ENCODE results near the gene DPYSL3.
"Not testable (repeated sequence)": the region's sequence is repeated elsewhere in the genome, so short reads cannot be mapped to it uniquely, and the experiment has no call there.

Gene DPYSL3

GRCh38 chr5:147509710-147510651, at the start of gene DPYSL3:
Gene DPYSL3 (minus strand): TSS chr5:147510068. CDS start chr5:147509858, 210 bp downstream.
- Mint-ChIP-seq H3K27ac (no peak within 1 kb of the TSS), H3K27me3 (peaks cover 54% of the 10 kb centered on the region), H3K4me1 (ENCODE audit: low read depth) (peaks cover 5% of the 10 kb centered on the region), H3K9me3 (no peaks in the 10 kb centered on the region), H3K36me3 (ENCODE audit: low read depth) (no peaks in the 10 kb centered on the region), H3K4me3 (peak within 1 kb of the TSS; percentile 3)

GRCh38 chr5:147558826-147559225, 49.0 kb upstream of the DPYSL3 start:
- Mint-ChIP-seq H3K36me3 (ENCODE audit: low read depth) (no peaks in the 10 kb centered on the region), H3K4me1 (ENCODE audit: low read depth) (no peaks in the 10 kb centered on the region), H3K27ac (no peak overlapping the region), H3K27me3 (peaks cover 13% of the 10 kb centered on the region), H3K4me3 (no peak overlapping the region), H3K9me3 (no peaks in the 10 kb centered on the region)

GRCh38 chr5:147557876-147558745, 48.2 kb upstream of the DPYSL3 start:
- no peaks in the 10 kb centered on the region for H3K36me3 Mint-ChIP-seq (ENCODE audit: low read depth)
- no peaks in the 10 kb centered on the region for H3K4me1 Mint-ChIP-seq (ENCODE audit: low read depth)
- H3K27ac Mint-ChIP-seq = no peak overlapping the region

GRCh38 chr5:147555176-147555575, 45.3 kb upstream of the DPYSL3 start:
- Mint-ChIP-seq H3K36me3 (ENCODE audit: low read depth) (no peaks in the 10 kb centered on the region), H3K27me3 (peaks cover 11% of the 10 kb centered on the region), H3K27ac (no peak overlapping the region), H3K4me1 (ENCODE audit: low read depth) (no peaks in the 10 kb centered on the region), H3K9me3 (no peaks in the 10 kb centered on the region), H3K4me3 (no peak overlapping the region)

More at GRCh38 chr5:147557876-147558745, 48.2 kb upstream of the DPYSL3 start:
- Mint-ChIP-seq H3K4me3 (no peak overlapping the region), H3K27me3 (peaks cover 13% of the 10 kb centered on the region), H3K9me3 (no peaks in the 10 kb centered on the region)

GRCh38 chr5:147554261-147554817, 44.5 kb upstream of the DPYSL3 start:
- Mint-ChIP-seq H3K27ac (no peak overlapping the region), H3K27me3 (peaks cover 13% of the 10 kb centered on the region), H3K36me3 (ENCODE audit: low read depth) (no peaks in the 10 kb centered on the region), H3K4me3 (no peak overlapping the region), H3K4me1 (ENCODE audit: low read depth) (no peaks in the 10 kb centered on the region), H3K9me3 (no peaks in the 10 kb centered on the region)

GRCh38 chr5:147553817-147554216, 43.9 kb upstream of the DPYSL3 start:
- not testable (repeated sequence) for H3K4me1 Mint-ChIP-seq (ENCODE audit: low read depth); H3K36me3 Mint-ChIP-seq (ENCODE audit: low read depth); H3K27ac Mint-ChIP-seq; H3K4me3 Mint-ChIP-seq; H3K9me3 Mint-ChIP-seq
- peaks cover 13% of the 10 kb centered on the region for H3K27me3 Mint-ChIP-seq

GRCh38 chr5:147552897-147553296, 43.0 kb upstream of the DPYSL3 start:
- no peaks in the 10 kb centered on the region for H3K4me1 Mint-ChIP-seq (ENCODE audit: low read depth)
- no peaks in the 10 kb centered on the region for H3K9me3 Mint-ChIP-seq
- H3K4me3 Mint-ChIP-seq = no peak overlapping the region
- H3K27me3 Mint-ChIP-seq = peaks cover 11% of the 10 kb centered on the region
- H3K27ac Mint-ChIP-seq = no peak overlapping the region
- H3K36me3 Mint-ChIP-seq (ENCODE audit: low read depth) = no peaks in the 10 kb centered on the region

GRCh38 chr5:147551677-147552076, 41.8 kb upstream of the DPYSL3 start:
- no peak overlapping the region for H3K4me3 Mint-ChIP-seq
- H3K9me3 Mint-ChIP-seq = no peaks in the 10 kb centered on the region
- peaks cover 11% of the 10 kb centered on the region for H3K27me3 Mint-ChIP-seq
- H3K36me3 Mint-ChIP-seq (ENCODE audit: low read depth) = no peaks in the 10 kb centered on the region
- H3K4me1 Mint-ChIP-seq (ENCODE audit: low read depth) = no peaks in the 10 kb centered on the region
- no peak overlapping the region for H3K27ac Mint-ChIP-seq

- H3K36me3 Mint-ChIP-seq (ENCODE audit: low read depth) = no peaks in the 10 kb centered on the region
- H3K4me1 Mint-ChIP-seq (ENCODE audit: low read depth) = no peaks in the 10 kb centered on the region
- no peaks in the 10 kb centered on the region for H3K9me3 Mint-ChIP-seq
- peaks cover 11% of the 10 kb centered on the region for H3K27me3 Mint-ChIP-seq
- H3K4me3 Mint-ChIP-seq = no peak overlapping the region
- H3K27ac Mint-ChIP-seq = no peak overlapping the region
These were observed 37.9 kb upstream of the DPYSL3 start for GRCh38 chr5:147547730-147548129.

- Mint-ChIP-seq H3K4me1 (ENCODE audit: low read depth) (no peaks in the 10 kb centered on the region), H3K27me3 (peaks cover 12% of the 10 kb centered on the region), H3K36me3 (ENCODE audit: low read depth) (no peaks in the 10 kb centered on the region), H3K27ac (no peak overlapping the region), H3K4me3 (no peak overlapping the region), H3K9me3 (no peaks in the 10 kb centered on the region)
These were observed 34.7 kb upstream of the DPYSL3 start for GRCh38 chr5:147544556-147544955.

- H3K9me3 Mint-ChIP-seq = no peaks in the 10 kb centered on the region
- H3K4me1 Mint-ChIP-seq (ENCODE audit: low read depth) = no peaks in the 10 kb centered on the region
- H3K27me3 Mint-ChIP-seq = peaks cover 5% of the 10 kb centered on the region
- no peak overlapping the region for H3K27ac Mint-ChIP-seq
- no peak overlapping the region for H3K4me3 Mint-ChIP-seq
- H3K36me3 Mint-ChIP-seq (ENCODE audit: low read depth) = no peaks in the 10 kb centered on the region
These were observed 29.2 kb upstream of the DPYSL3 start for GRCh38 chr5:147539053-147539452.

- peaks cover 5% of the 10 kb centered on the region for H3K27me3 Mint-ChIP-seq
- no peaks in the 10 kb centered on the region for H3K9me3 Mint-ChIP-seq
- no peaks in the 10 kb centered on the region for H3K36me3 Mint-ChIP-seq (ENCODE audit: low read depth)
- no peak overlapping the region for H3K27ac Mint-ChIP-seq
- H3K4me3 Mint-ChIP-seq = no peak overlapping the region
- no peaks in the 10 kb centered on the region for H3K4me1 Mint-ChIP-seq (ENCODE audit: low read depth)
These were observed 28.4 kb upstream of the DPYSL3 start for GRCh38 chr5:147538236-147538635.

GRCh38 chr5:147534172-147534951, 24.5 kb upstream of the DPYSL3 start:
- H3K36me3 Mint-ChIP-seq (ENCODE audit: low read depth) = no peaks in the 10 kb centered on the region
- no peaks in the 10 kb centered on the region for H3K27me3 Mint-ChIP-seq
- H3K9me3 Mint-ChIP-seq = no peaks in the 10 kb centered on the region
- H3K4me3 Mint-ChIP-seq = no peak overlapping the region
- no peak overlapping the region for H3K27ac Mint-ChIP-seq
- no peaks in the 10 kb centered on the region for H3K4me1 Mint-ChIP-seq (ENCODE audit: low read depth)

- Mint-ChIP-seq H3K27ac (no peak overlapping the region), H3K27me3 (no peaks in the 10 kb centered on the region), H3K4me1 (ENCODE audit: low read depth) (no peaks in the 10 kb centered on the region), H3K36me3 (ENCODE audit: low read depth) (no peaks in the 10 kb centered on the region), H3K9me3 (no peaks in the 10 kb centered on the region), H3K4me3 (no peak overlapping the region)
These were observed 22.3 kb upstream of the DPYSL3 start for GRCh38 chr5:147532156-147532555.
